ENCODE data around the gene OSBPL6.

The OSBPL6 gene

DNA sequence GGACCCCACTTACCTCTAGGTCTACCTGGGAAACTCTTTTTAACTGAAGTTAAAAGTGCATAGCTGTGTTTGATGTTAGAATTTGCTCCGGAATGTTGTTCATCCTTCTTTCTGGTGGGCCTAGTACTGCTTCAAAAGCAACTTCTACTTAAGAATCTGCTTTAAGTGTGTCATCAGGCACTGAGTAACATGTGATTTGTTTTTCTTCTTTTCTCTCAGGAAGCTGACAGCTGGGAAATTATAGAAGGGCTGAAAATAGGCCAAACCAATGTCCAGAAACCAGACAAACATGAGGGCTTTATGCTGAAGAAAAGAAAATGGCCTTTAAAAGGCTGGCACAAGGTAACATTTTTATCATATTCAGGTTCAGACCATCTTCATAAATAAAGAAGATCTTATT lies 133.7 kb downstream of the OSBPL6 start:
- TF ChIP-seq, protein P1, sequence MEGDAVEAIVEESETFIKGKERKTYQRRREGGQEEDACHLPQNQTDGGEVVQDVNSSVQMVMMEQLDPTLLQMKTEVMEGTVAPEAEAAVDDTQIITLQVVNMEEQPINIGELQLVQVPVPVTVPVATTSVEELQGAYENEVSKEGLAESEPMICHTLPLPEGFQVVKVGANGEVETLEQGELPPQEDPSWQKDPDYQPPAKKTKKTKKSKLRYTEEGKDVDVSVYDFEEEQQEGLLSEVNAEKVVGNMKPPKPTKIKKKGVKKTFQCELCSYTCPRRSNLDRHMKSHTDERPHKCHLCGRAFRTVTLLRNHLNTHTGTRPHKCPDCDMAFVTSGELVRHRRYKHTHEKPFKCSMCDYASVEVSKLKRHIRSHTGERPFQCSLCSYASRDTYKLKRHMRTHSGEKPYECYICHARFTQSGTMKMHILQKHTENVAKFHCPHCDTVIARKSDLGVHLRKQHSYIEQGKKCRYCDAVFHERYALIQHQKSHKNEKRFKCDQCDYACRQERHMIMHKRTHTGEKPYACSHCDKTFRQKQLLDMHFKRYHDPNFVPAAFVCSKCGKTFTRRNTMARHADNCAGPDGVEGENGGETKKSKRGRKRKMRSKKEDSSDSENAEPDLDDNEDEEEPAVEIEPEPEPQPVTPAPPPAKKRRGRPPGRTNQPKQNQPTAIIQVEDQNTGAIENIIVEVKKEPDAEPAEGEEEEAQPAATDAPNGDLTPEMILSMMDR (IDR thresholded peaks at IDR 0.05; ENCODE audit: low read depth, low read length, missing control alignments): no peak
- in situ Hi-C loops (cut with HindIII; ENCODE audit: low sequenced_read_pairs): no loop called here
- peak; percentile 26 for DNase-seq (ENCODE audit: low read depth)
- no peak overlapping the region for H3K4me3 ChIP-seq (ENCODE audit: low read depth, low read length)

DNA sequence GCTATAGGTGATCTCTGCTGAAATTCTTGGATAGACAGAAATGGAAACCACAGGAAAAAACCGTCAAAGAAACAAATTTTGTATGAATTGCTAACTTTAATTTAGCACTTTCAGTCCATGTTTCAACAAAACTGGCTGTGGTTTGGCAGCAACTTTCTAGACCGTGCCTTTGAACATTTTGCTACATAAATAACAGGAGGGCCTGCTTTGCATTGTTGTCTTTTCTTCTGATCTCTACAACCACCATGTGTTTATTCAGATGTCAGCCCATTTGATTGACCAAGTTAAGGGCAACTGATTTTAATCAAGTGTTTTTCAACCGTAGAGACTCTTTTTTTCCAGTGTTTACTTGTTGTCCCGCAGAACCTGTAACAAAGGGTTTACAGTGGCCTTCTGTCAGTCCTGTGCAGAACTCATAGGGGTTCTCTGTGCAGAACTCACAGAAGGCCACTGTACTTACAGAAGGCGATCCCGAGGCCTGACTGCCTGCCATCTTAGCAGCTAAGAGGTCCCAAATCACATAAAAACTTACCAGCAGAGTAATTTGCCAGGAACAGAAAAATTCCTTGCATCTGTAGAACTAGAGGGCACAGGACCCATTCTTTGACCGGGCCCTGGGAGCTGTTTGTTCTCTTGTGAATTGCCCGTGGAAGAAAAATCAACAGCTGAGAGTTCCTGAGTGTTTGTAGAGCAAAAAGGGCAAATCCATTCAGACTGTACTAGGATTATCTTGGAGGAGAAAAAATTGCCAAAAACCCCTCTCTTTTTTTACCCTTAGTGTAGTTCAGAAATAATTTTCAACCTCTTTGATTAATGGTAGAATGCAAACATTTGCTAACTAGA lies 136.1 kb downstream of the OSBPL6 start:
- in situ Hi-C loops (cut with HindIII; ENCODE audit: low sequenced_read_pairs): no loop called here

DNA sequence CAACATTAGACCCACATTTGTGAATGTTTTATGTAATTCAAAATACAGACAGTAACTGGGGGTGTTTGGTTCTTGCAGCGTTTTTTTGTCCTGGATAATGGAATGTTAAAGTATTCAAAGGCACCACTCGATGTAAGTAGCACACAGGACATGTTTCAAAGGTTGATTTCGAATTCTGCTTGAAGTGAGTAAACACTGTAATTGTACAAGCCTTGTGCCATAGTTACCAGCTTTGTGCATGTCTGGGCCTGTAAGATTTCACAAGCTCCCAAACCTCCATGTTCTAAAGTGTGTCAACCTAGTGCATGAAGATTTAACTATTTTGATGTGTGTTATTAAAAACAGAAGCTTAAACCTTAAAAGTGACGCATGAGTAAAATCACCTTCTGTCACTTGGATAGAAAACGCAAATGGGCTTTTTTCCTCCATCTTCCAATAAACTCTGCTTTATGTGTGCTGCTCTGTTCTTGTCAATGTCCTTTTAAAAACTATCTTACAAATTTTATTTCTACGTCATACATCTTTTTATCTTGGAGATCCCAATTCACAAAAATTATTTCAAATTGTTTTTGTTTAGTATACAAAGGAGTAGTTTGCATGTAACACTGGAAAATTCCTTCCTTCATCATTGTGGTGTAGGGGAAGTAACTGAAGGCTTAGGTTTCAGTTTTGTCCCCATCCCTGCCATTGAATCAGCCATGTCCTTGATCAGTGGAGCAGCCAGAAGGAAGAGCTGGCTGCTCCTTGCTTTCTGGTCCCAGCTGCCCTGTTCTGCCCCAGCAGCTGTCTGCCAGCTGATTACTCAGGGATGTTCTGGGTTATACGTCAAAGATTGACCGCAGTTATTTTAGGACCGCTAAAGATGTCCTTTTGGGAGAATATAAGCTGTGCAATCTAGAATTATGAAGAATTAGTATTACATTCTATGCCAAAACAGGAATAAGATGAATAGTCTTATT lies 137.4 kb downstream of the OSBPL6 start:
- in situ Hi-C loops (cut with HindIII; ENCODE audit: low sequenced_read_pairs): no loop called here
- TF ChIP-seq, protein P1 (IDR thresholded peaks at IDR 0.05; ENCODE audit: low read depth, low read length, missing control alignments): no peak
- no peak overlapping the region for H3K4me3 ChIP-seq (ENCODE audit: low read depth, low read length)
- DNase-seq (ENCODE audit: low read depth): no peak

More for the DNA sequence above, 136.1 kb downstream of the OSBPL6 start:
- TF ChIP-seq, protein P1 (IDR thresholded peaks at IDR 0.05; ENCODE audit: low read depth, low read length, missing control alignments): no peak
- H3K4me3 ChIP-seq (ENCODE audit: low read depth, low read length): no peak overlapping the region
- DNase-seq (ENCODE audit: low read depth): no peak

DNA sequence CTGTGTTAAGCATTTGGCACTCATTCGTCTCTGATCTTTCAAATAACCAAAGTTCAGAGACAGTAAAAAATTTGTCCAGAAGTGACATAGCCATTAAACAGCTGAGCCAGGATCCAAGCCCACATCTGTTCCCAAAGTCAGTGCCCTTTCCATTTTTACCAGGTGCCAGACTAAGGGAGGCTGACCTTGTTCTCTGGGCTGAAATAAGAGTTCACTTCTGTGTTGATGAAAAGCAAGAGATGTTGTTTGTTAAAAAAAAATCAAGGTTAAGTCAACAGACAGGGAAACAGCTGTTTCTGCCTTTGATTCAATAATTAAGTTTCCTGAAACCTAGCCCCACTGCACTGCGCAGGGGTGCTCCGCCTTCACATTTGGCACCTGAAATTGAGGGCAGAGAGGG lies 139.5 kb downstream of the OSBPL6 start:
- no peak overlapping the region for H3K4me3 ChIP-seq (ENCODE audit: low read depth, low read length)
- no peak for DNase-seq (ENCODE audit: low read depth)
- in situ Hi-C loops (cut with HindIII; ENCODE audit: low sequenced_read_pairs): no loop called here
- TF ChIP-seq, protein P1 (IDR thresholded peaks at IDR 0.05; ENCODE audit: low read depth, low read length, missing control alignments): no peak

DNA sequence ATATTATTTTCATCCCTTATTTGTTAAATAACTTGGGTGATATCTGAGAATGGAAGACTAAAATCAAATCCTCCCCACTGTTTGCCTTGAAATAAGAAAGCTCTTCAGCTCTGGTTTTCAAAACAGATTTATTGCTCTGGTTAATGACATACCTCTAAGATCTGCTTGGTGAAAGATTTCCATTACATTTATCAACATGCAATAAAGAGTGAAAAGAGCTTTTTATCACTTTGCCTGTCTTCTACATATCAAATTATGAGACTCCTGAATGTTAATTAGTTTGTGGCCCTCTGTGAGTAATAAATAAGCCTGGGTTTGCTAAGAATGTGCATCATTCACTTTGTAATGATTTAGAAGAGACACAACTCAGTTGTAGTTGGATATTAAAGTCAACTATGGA lies 140.9 kb downstream of the OSBPL6 start:
- no peak overlapping the region for H3K4me3 ChIP-seq (ENCODE audit: low read depth, low read length)
- no peak for DNase-seq (ENCODE audit: low read depth)
- in situ Hi-C loops (cut with HindIII; ENCODE audit: low sequenced_read_pairs): no loop called here
- TF ChIP-seq, protein P1 (IDR thresholded peaks at IDR 0.05; ENCODE audit: low read depth, low read length, missing control alignments): no peak

DNA sequence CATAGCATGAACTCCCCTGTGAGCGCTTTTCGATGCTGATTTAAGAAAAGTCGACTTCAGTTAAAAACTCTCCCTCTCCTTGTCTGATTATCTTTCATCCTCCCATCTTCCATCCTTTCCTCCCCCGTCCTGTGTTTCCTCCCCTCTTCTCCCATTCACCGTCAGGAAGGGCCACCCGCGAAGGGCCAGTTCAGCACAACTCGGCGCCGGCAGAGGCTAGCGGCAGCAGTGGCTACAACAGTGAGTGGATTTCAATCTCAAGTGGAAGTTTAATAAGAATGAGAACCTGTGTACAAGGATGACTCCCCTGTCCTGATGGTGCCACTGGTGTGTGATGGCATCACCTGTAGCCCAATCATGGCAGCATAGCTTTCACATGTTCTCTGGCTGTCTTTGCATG lies 149.8 kb downstream of the OSBPL6 start:
- in situ Hi-C loops (cut with HindIII; ENCODE audit: low sequenced_read_pairs): no loop called here
- DNase-seq (ENCODE audit: low read depth): no peak
- TF ChIP-seq, protein P1 (IDR thresholded peaks at IDR 0.05; ENCODE audit: low read depth, low read length, missing control alignments): no peak
- no peak overlapping the region for H3K4me3 ChIP-seq (ENCODE audit: low read depth, low read length)

Measured in astrocyte of the cerebellum (primary cell).